Coronary artery (tissue), 2 donors: ENCODE results near the gene L3MBTL2.
"Not testable (repeated sequence)": the region's sequence is repeated elsewhere in the genome, so short reads cannot be mapped to it uniquely, and the experiment has no call there.

Source experiments
- DNase-seq: peaks from one replicate; pipeline ENCODE4 v3.0.0-alpha.2; 2017; ENCODE audit warnings: low spot score
- H3K27ac ChIP-seq, 2 donors: fragments of 200-600 bp; sonication (generic); one replicate each; pipeline ENCODE4 v1.5.1; 2016 to 2019
- H3K4me3 ChIP-seq: fragments of 200-600 bp; sonication (generic); 2 replicates; pipeline ENCODE4 v1.5.1; 2016; ENCODE audit warnings: mild to moderate bottlenecking, moderate library complexity
- CTCF ChIP-seq: fragments of 200-600 bp; sonication (generic); IDR thresholded peaks from one replicate; pipeline ENCODE4 v1.5.1; 2019; ENCODE audit warnings: antibody characterized with exemption

L3MBTL2 gene

GRCh38 chr22:41177622-41178424, 27.3 kb upstream of the L3MBTL2 start:
- DNase-seq = no peak
- H3K27ac ChIP-seq = no peak overlapping the region
- TF ChIP-seq CTCF = no peak
- no peak overlapping the region for H3K4me3 ChIP-seq

DNA sequence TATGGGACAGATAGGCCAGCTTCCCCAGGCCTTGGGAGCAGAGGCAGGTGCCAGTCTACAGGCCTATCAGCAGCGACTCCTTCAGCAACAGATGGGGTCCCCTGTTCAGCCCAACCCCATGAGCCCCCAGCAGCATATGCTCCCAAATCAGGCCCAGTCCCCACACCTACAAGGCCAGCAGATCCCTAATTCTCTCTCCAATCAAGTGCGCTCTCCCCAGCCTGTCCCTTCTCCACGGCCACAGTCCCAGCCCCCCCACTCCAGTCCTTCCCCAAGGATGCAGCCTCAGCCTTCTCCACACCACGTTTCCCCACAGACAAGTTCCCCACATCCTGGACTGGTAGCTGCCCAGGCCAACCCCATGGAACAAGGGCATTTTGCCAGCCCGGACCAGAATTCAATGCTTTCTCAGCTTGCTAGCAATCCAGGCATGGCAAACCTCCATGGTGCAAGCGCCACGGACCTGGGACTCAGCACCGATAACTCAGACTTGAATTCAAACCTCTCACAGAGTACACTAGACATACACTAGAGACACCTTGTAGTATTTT, 26.6 kb upstream of the L3MBTL2 start:
- no peak overlapping the region for H3K4me3 ChIP-seq
- TF ChIP-seq CTCF = no peak
- no peak for DNase-seq
- no peak overlapping the region for H3K27ac ChIP-seq

DNA sequence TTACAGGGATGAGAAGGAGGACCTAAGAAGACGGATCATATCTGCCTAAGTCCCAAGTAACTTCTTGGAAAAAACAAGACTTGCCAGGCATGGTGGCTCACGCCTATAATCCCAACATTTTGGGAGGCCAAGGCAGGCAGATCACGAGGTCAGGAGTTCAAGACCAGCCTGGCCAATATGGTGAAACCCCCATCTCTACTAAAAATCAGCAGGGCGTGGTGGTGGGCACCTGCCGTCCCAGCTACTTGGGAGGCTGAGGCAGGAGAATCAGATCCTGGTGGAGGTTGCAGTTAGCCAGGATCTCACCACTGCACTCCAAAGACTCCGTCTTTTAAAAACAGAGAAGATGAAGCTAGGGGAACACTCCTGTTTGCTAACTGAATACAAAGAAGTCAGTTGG, 24.8 kb upstream of the L3MBTL2 start:
- not testable (repeated sequence) for H3K4me3 ChIP-seq

GRCh38 chr22:41180926-41181325, 24.2 kb upstream of the L3MBTL2 start:
- no peak for DNase-seq
- no peak for TF ChIP-seq CTCF
- Histone ChIP-seq H3K4me3 (no peak overlapping the region), H3K27ac (no peak overlapping the region)

More for the DNA sequence above, 24.8 kb upstream of the L3MBTL2 start:
- H3K27ac ChIP-seq, DNase-seq: not testable (repeated sequence)

DNA sequence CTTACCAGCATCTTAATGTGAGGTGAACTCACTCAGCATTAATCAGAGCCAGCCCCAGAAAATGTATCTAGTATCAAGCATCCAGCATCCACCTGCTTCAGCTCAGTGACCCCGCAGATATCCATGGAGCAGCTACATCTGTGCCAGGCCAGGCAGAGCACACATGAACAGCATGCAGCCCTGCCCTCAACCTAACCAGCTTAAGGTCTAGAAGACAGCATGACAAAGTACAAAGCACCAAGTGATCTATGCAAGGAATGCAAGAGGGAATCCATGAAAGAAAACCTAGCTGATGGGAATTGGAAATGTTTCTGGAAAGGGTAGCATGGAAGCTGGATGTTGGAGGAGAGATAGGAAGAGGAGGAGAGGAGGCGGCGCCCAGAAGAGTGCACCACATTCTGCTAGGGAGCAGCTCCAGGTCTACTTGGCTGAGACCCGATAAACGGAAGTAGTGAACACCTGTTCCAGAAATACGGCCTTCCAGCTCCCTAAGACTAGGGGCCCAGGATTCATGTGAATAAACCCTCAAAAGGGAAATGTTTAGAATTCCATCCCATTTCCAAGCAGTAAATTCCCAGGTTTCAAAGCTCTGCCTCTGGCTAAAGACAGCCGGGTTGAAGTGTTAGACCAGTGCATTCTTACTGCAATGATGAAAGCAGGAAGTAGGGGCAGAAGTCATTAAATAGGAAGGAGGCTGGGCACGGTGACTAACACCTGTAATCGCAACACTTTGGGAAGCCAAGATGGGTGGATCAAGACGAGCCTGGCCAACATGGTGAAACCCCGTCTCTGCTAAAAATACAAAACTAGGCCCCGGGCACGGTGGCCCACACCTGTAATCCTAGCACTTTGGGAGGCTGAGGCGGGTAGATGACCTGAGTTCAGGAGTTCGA, 23.5 kb upstream of the L3MBTL2 start:
- DNase-seq = no peak

GRCh38 chr22:41184679-41185078, 20.4 kb upstream of the L3MBTL2 start:
- H3K27ac ChIP-seq = no peak overlapping the region
- DNase-seq = no peak
- no peak overlapping the region for H3K4me3 ChIP-seq
- TF ChIP-seq CTCF = no peak

More for the DNA sequence above, 23.5 kb upstream of the L3MBTL2 start:
- no peak overlapping the region for H3K4me3 ChIP-seq
- H3K27ac ChIP-seq = no peak overlapping the region
- no peak for TF ChIP-seq CTCF

- TF ChIP-seq CTCF = no peak
These were observed 13.6 kb upstream of the L3MBTL2 start for GRCh38 chr22:41191467-41191866.

More at GRCh38 chr22:41191467-41191866, 13.6 kb upstream of the L3MBTL2 start:
- no peak overlapping the region for H3K4me3 ChIP-seq
- no peak overlapping the region for H3K27ac ChIP-seq
- DNase-seq = no peak
